Uterus (tissue), 4 donors: ENCODE data around the gene ERC2. TPM values are rescaled to one million over a fixed set of nuclear protein-coding genes. Genes with fewer than 3 reads are reported as not detected.
"Not testable (repeated sequence)": the region's sequence is repeated elsewhere in the genome, so short reads cannot be mapped to it uniquely, and the experiment has no call there.

Experiments used
- DNase-seq, 2 donors: peaks; one replicate each; pipeline ENCODE4 v3.0.0-alpha.2; 2019 to 2020
- H3K27ac ChIP-seq, 2 donors: fragments of 200-600 bp; sonication (generic); 1 replicate in 1 of 2; 2 replicates in 1 of 2; pipeline ENCODE4 v1.5.1; 2016 to 2018
- H3K27me3 ChIP-seq, 2 donors: fragments of 200-600 bp; sonication (generic); one replicate each; pipeline ENCODE4 v1.5.1; 2018 to 2019; ENCODE audit warnings: control low read depth in 1 of 2
- H3K36me3 ChIP-seq, 2 donors: fragments of 200-600 bp; sonication (generic); one replicate each; pipeline ENCODE4 v1.5.1; 2019; ENCODE audit warnings: control low read depth in 1 of 2
- H3K4me1 ChIP-seq, 2 donors: fragments of 200-600 bp; sonication (generic); one replicate each; pipeline ENCODE4 v1.5.1; 2018 to 2019; ENCODE audit warnings: control low read depth in 1 of 2
- H3K4me3 ChIP-seq, 2 donors: fragments of 200-600 bp; sonication (generic); 1 replicate in 1 of 2; 2 replicates in 1 of 2; pipeline ENCODE4 v1.5.1; 2018 to 2019; ENCODE audit warnings: mild to moderate bottlenecking in 1 of 2
- H3K9me3 ChIP-seq, 2 donors: fragments of 200-600 bp; sonication (generic); one replicate each; pipeline ENCODE4 v1.5.1; 2019; ENCODE audit warnings: control low read depth in 1 of 2
- CTCF ChIP-seq, 4 experiments: fragments of 200-600 bp in 2 of 4; fragments of 450-650 bp in 2 of 4; sonication (generic) in 2 of 4; IDR thresholded peaks; one replicate each; pipeline ENCODE4 v1.5.1; 2016 to 2019; ENCODE audit warnings: antibody characterized with exemption in 4 of 4, mild to moderate bottlenecking in 2 of 4, moderate library complexity in 1 of 4
- POLR2A ChIP-seq, 2 donors: fragments of 450-650 bp; IDR thresholded peaks; one replicate each; pipeline ENCODE4 v1.6.1; 2016; ENCODE audit warnings: antibody characterized with exemption in 2 of 2, mild to moderate bottlenecking in 1 of 2, moderate library complexity in 1 of 2
- intact Hi-C: fragments of 100-400 bp; cut with DNase I; formaldehyde crosslinking; loops from one replicate; pipeline ENCODE4 v1.15.1; 2023; ENCODE audit warnings: low total_unique reads
- total RNA-seq, 4 donors: library from RNA; depleted of rRNA in 3 of 4; stranded (reverse); fragments of >200 nt in 3 of 4; gene quantifications; one replicate each; pipeline versions ENCODE4 v1.1.0 to v1.2.4, GENCODE V29; 2014 to 2023
- donor health status: DM: yes; HTN: yes; CAD: no.

Gene ERC2
- total RNA-seq, 4 donors from 2014 or later: 1.7 to 5.5 TPM; not detected in 2

GRCh38 chr3:55854494-55854893 lies 613.8 kb downstream of the ERC2 start:
- Histone ChIP-seq H3K4me3 (no peak overlapping the region), H3K4me1 (no peaks in the 10 kb centered on the region), H3K36me3 (no peaks in the 10 kb centered on the region), H3K27me3 (no peaks in the 10 kb centered on the region), H3K27ac (no peak overlapping the region), H3K9me3 (no peaks in the 10 kb centered on the region)
- intact Hi-C loops: no loop called here
- TF ChIP-seq CTCF (IDR thresholded peaks at IDR 0.05) (no peak), POLR2A (IDR thresholded peaks at IDR 0.05) (no peak)
- no peak for DNase-seq

- H3K27ac ChIP-seq: no peak overlapping the region
- H3K36me3 ChIP-seq: no peaks in the 10 kb centered on the region
- H3K27me3 ChIP-seq: no peaks in the 10 kb centered on the region
- TF ChIP-seq POLR2A (IDR thresholded peaks at IDR 0.05): no peak
- TF ChIP-seq CTCF (IDR thresholded peaks at IDR 0.05): no peak
- no peak for DNase-seq
- no peaks in the 10 kb centered on the region for H3K4me1 ChIP-seq
- intact Hi-C loops: no loop called here
- no peak overlapping the region for H3K4me3 ChIP-seq
- no peaks in the 10 kb centered on the region for H3K9me3 ChIP-seq
Observed at GRCh38 chr3:55852326-55852725, 615.9 kb downstream of the ERC2 start.

- no peak overlapping the region for H3K4me3 ChIP-seq
Observed at GRCh38 chr3:55842204-55842603, 626.1 kb downstream of the ERC2 start.

GRCh38 chr3:55831876-55832275 lies 636.4 kb downstream of the ERC2 start:
- not testable (repeated sequence) for H3K4me1 ChIP-seq, H3K27me3 ChIP-seq

More at GRCh38 chr3:55842204-55842603, 626.1 kb downstream of the ERC2 start:
- no peaks in the 10 kb centered on the region for H3K9me3 ChIP-seq
- H3K36me3 ChIP-seq: no peaks in the 10 kb centered on the region
- TF ChIP-seq POLR2A (IDR thresholded peaks at IDR 0.05) (no peak), CTCF (IDR thresholded peaks at IDR 0.05) (no peak)
- no peak for DNase-seq
- no peak overlapping the region for H3K27ac ChIP-seq
- intact Hi-C loops: no loop called here
- H3K4me1 ChIP-seq: no peaks in the 10 kb centered on the region
- H3K27me3 ChIP-seq: no peaks in the 10 kb centered on the region

GRCh38 chr3:55828712-55829111 lies 639.6 kb downstream of the ERC2 start:
- Histone ChIP-seq H3K4me1 (no peaks in the 10 kb centered on the region), H3K27ac (no peak overlapping the region), H3K36me3 (no peaks in the 10 kb centered on the region), H3K9me3 (no peaks in the 10 kb centered on the region), H3K4me3 (no peak overlapping the region), H3K27me3 (no peaks in the 10 kb centered on the region)
- DNase-seq: no peak
- intact Hi-C loops: no loop called here
- TF ChIP-seq POLR2A (IDR thresholded peaks at IDR 0.05): no peak

More at GRCh38 chr3:55831876-55832275, 636.4 kb downstream of the ERC2 start:
- H3K36me3 ChIP-seq, DNase-seq, intact Hi-C loops, H3K4me3 ChIP-seq, H3K9me3 ChIP-seq, H3K27ac ChIP-seq: not testable (repeated sequence)

GRCh38 chr3:55827786-55828185 lies 640.5 kb downstream of the ERC2 start:
- intact Hi-C loops: no loop called here
- H3K36me3 ChIP-seq: no peaks in the 10 kb centered on the region

More at GRCh38 chr3:55827786-55828185, 640.5 kb downstream of the ERC2 start:
- Histone ChIP-seq H3K27me3 (no peaks in the 10 kb centered on the region), H3K9me3 (no peaks in the 10 kb centered on the region), H3K4me3 (no peak overlapping the region), H3K4me1 (no peaks in the 10 kb centered on the region), H3K27ac (no peak overlapping the region)
- TF ChIP-seq CTCF (IDR thresholded peaks at IDR 0.05): no peak
- TF ChIP-seq POLR2A (IDR thresholded peaks at IDR 0.05): no peak
- DNase-seq: no peak
